Trophoblast cell (in vitro differentiated cells and primary cell): ENCODE results near the gene OBP2A.
"Not testable (repeated sequence)": the region's sequence is repeated elsewhere in the genome, so short reads cannot be mapped to it uniquely, and the experiment has no call there.

Experiments used
- DNase-seq, 2 donors: peaks; one replicate each; pipeline ENCODE4 v3.0.0-alpha.2; 2016
- H2AFZ ChIP-seq: 2 replicates; pipeline ENCODE4 v1.6.1; 2013; ENCODE audit warnings: low read length, moderate library complexity, mild to moderate bottlenecking; ENCODE audit not compliant: insufficient read depth, poor library complexity
- H2AK5ac ChIP-seq: 2 replicates; pipeline ENCODE4 v1.6.1; 2013; ENCODE audit warnings: mild to moderate bottlenecking, low read length
- H2BK120ac ChIP-seq: 2 replicates; pipeline ENCODE4 v1.6.1; 2013; ENCODE audit warnings: low read length, mild to moderate bottlenecking, moderate library complexity; ENCODE audit not compliant: insufficient read depth, poor library complexity
- H2BK12ac ChIP-seq: 2 replicates; pipeline ENCODE4 v1.6.1; 2013; ENCODE audit warnings: mild to moderate bottlenecking, low read length, moderate library complexity
- H2BK5ac ChIP-seq: 2 replicates; pipeline ENCODE4 v1.6.1; 2013; ENCODE audit warnings: low read length, low read depth, moderate library complexity, mild to moderate bottlenecking; ENCODE audit not compliant: poor library complexity
- H3K14ac ChIP-seq: 2 replicates; pipeline ENCODE4 v1.6.1; 2013; ENCODE audit warnings: mild to moderate bottlenecking, low read length
- H3K18ac ChIP-seq: 2 replicates; pipeline ENCODE4 v1.6.1; 2013; ENCODE audit warnings: mild to moderate bottlenecking, low read length
- H3K23ac ChIP-seq: 2 replicates; pipeline ENCODE4 v1.6.1; 2013; ENCODE audit warnings: low read length
- H3K27ac ChIP-seq: 2 replicates; pipeline ENCODE4 v1.5.1; 2013; ENCODE audit warnings: low read depth, mild to moderate bottlenecking, inconsistent platforms, low read length, moderate library complexity
- H3K27me3 ChIP-seq: 2 replicates; pipeline ENCODE4 v1.6.1; 2013; ENCODE audit warnings: inconsistent platforms, mild to moderate bottlenecking, low read length, moderate library complexity; ENCODE audit not compliant: insufficient read depth
- H3K36me3 ChIP-seq, 2 experiments: 1 replicate in 1 of 2; 2 replicates in 1 of 2; pipeline ENCODE4 v1.6.1; 2013; ENCODE audit warnings: low read length in 2 of 2, mild to moderate bottlenecking in 2 of 2, moderate library complexity in 1 of 2; ENCODE audit not compliant: insufficient read depth in 2 of 2, control insufficient read depth in 1 of 2
- H3K4ac ChIP-seq: 2 replicates; pipeline ENCODE4 v1.6.1; 2013; ENCODE audit warnings: low read depth, mild to moderate bottlenecking, low read length, moderate library complexity
- H3K4me1 ChIP-seq, 2 experiments: 1 replicate in 1 of 2; 2 replicates in 1 of 2; pipeline ENCODE4 v1.6.1; 2013; ENCODE audit warnings: low read length in 2 of 2, mild to moderate bottlenecking in 2 of 2, moderate library complexity in 1 of 2; ENCODE audit not compliant: insufficient read depth in 2 of 2, control insufficient read depth in 1 of 2
- H3K4me2 ChIP-seq: 2 replicates; pipeline ENCODE4 v1.6.1; 2013; ENCODE audit warnings: inconsistent platforms, mild to moderate bottlenecking, low read length, moderate library complexity
- H3K4me3 ChIP-seq: 2 replicates; pipeline ENCODE4 v1.5.1; 2013; ENCODE audit warnings: mild to moderate bottlenecking, low read depth, low read length, inconsistent platforms
- H3K79me1 ChIP-seq: one replicate; pipeline ENCODE4 v1.6.1; 2013; ENCODE audit warnings: low read length
- H3K79me2 ChIP-seq: 2 replicates; pipeline ENCODE4 v1.6.1; 2013; ENCODE audit warnings: low read length, mild to moderate bottlenecking; ENCODE audit not compliant: control insufficient read depth, insufficient read depth, poor library complexity
- H3K9ac ChIP-seq: 2 replicates; pipeline ENCODE4 v1.6.1; 2013; ENCODE audit warnings: mild to moderate bottlenecking, low read length
- H3K9me3 ChIP-seq: 2 replicates; pipeline ENCODE4 v1.6.1; 2013; ENCODE audit warnings: low read depth, mild to moderate bottlenecking, control low read depth, inconsistent platforms, low read length; ENCODE audit not compliant: insufficient read depth
- H4K12ac ChIP-seq: 2 replicates; pipeline ENCODE4 v1.6.1; 2013; ENCODE audit warnings: low read depth, mild to moderate bottlenecking, low read length, moderate library complexity
- H4K8ac ChIP-seq: 2 replicates; pipeline ENCODE4 v1.6.1; 2013; ENCODE audit warnings: low read depth, mild to moderate bottlenecking, low read length, moderate library complexity
- H4K91ac ChIP-seq: one replicate; pipeline ENCODE4 v1.6.1; 2013; ENCODE audit warnings: low read depth, mild to moderate bottlenecking, low read length, moderate library complexity
- WGBS: extraction: QIAGEN DNeasy Blood & Tissue Kit; methylation state at CpG from one replicate; pipeline ENCODE4 v1.1.7; 2013; ENCODE audit warnings: missing lambda C conversion rate; ENCODE audit not compliant: insufficient read length, insufficient coverage; ENCODE audit errors: extremely low coverage; 5-methylcytosine and 5-hydroxymethylcytosine counted together

OBP2A gene

DNA sequence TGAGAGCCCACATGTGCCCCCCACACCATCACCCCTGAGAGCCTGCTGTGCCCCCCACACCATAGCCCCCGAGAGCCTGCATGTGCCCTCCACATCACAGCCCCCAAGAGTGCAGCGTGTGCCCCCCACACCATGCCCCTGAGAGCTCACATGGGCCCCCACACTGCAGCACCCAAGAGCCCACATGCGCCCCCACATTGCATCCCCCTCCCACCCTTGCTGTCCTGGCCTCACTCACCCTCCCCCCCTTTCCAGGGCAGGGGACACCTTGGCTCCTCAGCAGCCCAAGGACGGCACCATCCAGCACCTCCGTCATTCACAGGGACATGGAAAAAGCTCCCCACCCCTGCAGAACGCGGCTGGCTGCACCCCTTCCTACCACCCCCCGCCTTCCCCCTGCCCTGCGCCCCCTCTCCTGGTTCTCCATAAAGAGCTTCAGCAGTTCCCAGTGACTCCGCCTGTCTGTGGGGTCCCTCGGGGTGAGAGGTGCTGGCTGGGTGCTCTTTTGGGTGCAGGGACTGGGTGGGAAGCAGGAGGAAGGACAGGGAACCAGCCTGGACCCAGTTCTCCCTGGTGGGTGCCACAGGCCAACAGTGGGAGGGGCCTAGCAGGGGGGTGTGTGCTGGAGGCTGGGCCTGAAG lies 19.7 kb upstream of the OBP2A start:
- Histone ChIP-seq H4K91ac (no peak overlapping the region), H3K18ac (no peak overlapping the region), H2AFZ (no peak overlapping the region), H3K79me1 (no peaks in the 10 kb centered on the region), H3K4me3 (no peak overlapping the region), H3K79me2 (no peaks in the 10 kb centered on the region), H3K36me3 (no peaks in the 10 kb centered on the region), H3K27me3 (no peaks in the 10 kb centered on the region), H2BK120ac (no peak overlapping the region), H2BK12ac (no peak overlapping the region), H4K8ac (no peak overlapping the region), H2BK5ac (no peak overlapping the region), H3K9ac (no peak overlapping the region), H3K27ac (no peak overlapping the region), H3K4me2 (no peak overlapping the region), H3K14ac (no peak overlapping the region), H3K4ac (no peak overlapping the region), H3K4me1 (peaks cover 12 to 18% of the 10 kb centered on the region in 2 experiments), H2AK5ac (no peak overlapping the region), H4K12ac (no peak overlapping the region), H3K9me3 (no peaks in the 10 kb centered on the region), H3K23ac (no peak overlapping the region)
- WGBS, result no CpG with 5 or more reads among the region's 11 CpGs
- DNase-seq, result no peak

DNA sequence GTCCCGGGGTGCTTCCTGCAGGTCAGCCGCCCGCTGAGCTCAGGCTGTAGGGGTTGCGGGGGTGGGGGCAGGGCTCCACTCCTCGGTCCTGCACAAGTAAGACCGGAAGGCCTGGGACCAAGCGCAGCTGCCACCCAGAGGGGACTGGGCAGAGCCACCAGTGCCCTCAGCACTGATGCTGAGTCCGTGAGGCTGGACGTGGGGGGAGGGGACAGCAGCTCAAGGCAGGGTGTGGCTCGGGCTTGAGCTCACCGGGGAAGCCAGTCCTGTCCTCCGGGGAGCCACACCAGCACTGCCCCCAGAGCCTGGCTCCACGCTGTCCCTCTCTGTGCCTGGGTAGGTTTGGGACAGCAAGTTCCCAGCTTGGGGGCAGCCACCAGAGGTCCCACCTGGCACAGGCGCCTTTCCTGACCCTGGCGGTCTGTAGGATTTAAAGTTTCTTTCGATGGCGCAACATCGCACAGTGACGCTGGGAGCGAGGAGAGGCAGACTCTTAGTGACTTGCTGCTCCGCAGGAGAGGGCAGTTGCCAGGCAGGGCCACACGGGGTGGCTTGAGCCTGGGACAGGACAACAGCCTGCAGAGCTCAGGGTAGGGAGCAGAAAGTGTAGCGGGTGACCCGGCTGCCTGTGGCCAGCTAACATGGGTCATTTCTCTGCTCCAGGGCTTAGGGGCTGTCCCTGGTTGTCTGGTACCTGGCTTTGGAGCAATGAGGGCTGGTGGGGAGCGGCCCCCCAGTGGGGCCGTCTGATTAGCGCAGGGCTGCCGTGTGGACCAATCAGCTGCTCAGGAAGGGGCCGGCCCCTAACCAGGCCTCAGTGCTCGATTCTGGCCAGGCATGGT lies 19.0 kb upstream of the OBP2A start:
- Histone ChIP-seq H2AK5ac (no peak overlapping the region), H4K91ac (no peak overlapping the region), H2AFZ (no peak overlapping the region), H2BK12ac (no peak overlapping the region), H3K9ac (no peak overlapping the region), H3K4me1 (peaks cover 12 to 18% of the 10 kb centered on the region in 2 experiments), H3K4me3 (no peak overlapping the region), H3K4ac (no peak overlapping the region), H4K12ac (no peak overlapping the region), H3K27ac (no peak overlapping the region), H3K27me3 (no peaks in the 10 kb centered on the region), H3K18ac (no peak overlapping the region), H3K79me1 (no peaks in the 10 kb centered on the region), H3K9me3 (no peaks in the 10 kb centered on the region), H3K79me2 (no peaks in the 10 kb centered on the region), H3K14ac (no peak overlapping the region), H2BK120ac (no peak overlapping the region), H3K36me3 (no peaks in the 10 kb centered on the region), H3K4me2 (no peak overlapping the region), H4K8ac (peak overlapping the region; percentile 32), H3K23ac (no peak overlapping the region), H2BK5ac (no peak overlapping the region)
- WGBS, result no CpG with 5 or more reads among the region's 30 CpGs
- no peak for DNase-seq

- H2AK5ac ChIP-seq, H3K79me1 ChIP-seq, H3K4me1 ChIP-seq, H3K23ac ChIP-seq, DNase-seq, H3K9me3 ChIP-seq, H3K79me2 ChIP-seq, H3K4me2 ChIP-seq, H3K27me3 ChIP-seq, H2BK5ac ChIP-seq, H3K27ac ChIP-seq, H3K4me3 ChIP-seq, H4K12ac ChIP-seq, H4K91ac ChIP-seq, H3K14ac ChIP-seq, H2BK120ac ChIP-seq, H3K9ac ChIP-seq, H3K36me3 ChIP-seq, H2AFZ ChIP-seq, H4K8ac ChIP-seq, H2BK12ac ChIP-seq, H3K4ac ChIP-seq, H3K18ac ChIP-seq: not testable (repeated sequence)
- no CpG with 5 or more reads among the region's 10 CpGs for WGBS
Observed at GRCh38 chr9:135528842-135529435, 17.0 kb upstream of the OBP2A start.

DNA sequence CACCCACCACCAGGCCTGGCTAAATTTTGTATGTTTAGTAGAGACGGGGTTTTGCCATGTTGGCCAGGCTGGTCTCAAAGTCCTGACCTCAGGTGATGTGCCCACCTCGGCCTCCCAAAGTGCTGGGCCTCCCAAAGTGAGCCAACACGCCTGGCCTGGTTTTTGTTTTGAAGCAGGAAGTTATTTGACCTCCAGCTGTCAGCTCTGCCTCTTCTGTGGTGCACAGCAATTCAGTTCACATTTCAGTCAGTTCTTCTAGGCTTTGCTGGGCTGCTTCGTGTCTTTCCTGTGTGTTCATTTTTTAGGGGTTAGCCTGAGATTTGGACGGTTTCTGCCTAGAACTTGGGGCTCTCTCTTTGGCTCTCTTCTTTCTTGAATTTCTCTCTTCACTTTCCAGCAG lies 15.8 kb upstream of the OBP2A start:
- Histone ChIP-seq H2AK5ac (no peak overlapping the region), H4K12ac (no peak overlapping the region), H3K79me2 (no peaks in the 10 kb centered on the region), H3K9ac (no peak overlapping the region), H3K79me1 (peaks cover 2% of the 10 kb centered on the region), H3K4me1 (peaks cover 4% of the 10 kb centered on the region in 2 experiments), H2BK12ac (no peak overlapping the region), H3K36me3 (no peaks in the 10 kb centered on the region), H3K4me2 (no peak overlapping the region), H3K18ac (no peak overlapping the region), H2AFZ (no peak overlapping the region), H4K8ac (no peak overlapping the region), H3K27me3 (no peaks in the 10 kb centered on the region), H3K9me3 (no peaks in the 10 kb centered on the region), H3K27ac (no peak overlapping the region), H3K4ac (no peak overlapping the region), H2BK5ac (no peak overlapping the region), H3K14ac (no peak overlapping the region), H3K23ac (no peak overlapping the region), H4K91ac (no peak overlapping the region), H2BK120ac (no peak overlapping the region), H3K4me3 (no peak overlapping the region)
- DNase-seq, result no peak
- WGBS, result no CpG with 5 or more reads among the region's 5 CpGs
